K562 treated with DMSO at 1 percent for 48 hours (cell line): ENCODE data around the gene BMPR2. TPM values are rescaled to one million over a fixed set of nuclear protein-coding genes. Genes with fewer than 3 reads are reported as not detected.

ENCODE experiments used
- total RNA-seq: library from RNA; unstranded; fragments of 300-600 nt; gene quantifications from 2 replicates; pipeline ENCODE4 v1.2.3, GENCODE V29; 2022; ENCODE audit warnings: low replicate concordance; ENCODE audit errors: extremely low read depth

Gene BMPR2
- not detected in 2 replicates for total RNA-seq

DNA sequence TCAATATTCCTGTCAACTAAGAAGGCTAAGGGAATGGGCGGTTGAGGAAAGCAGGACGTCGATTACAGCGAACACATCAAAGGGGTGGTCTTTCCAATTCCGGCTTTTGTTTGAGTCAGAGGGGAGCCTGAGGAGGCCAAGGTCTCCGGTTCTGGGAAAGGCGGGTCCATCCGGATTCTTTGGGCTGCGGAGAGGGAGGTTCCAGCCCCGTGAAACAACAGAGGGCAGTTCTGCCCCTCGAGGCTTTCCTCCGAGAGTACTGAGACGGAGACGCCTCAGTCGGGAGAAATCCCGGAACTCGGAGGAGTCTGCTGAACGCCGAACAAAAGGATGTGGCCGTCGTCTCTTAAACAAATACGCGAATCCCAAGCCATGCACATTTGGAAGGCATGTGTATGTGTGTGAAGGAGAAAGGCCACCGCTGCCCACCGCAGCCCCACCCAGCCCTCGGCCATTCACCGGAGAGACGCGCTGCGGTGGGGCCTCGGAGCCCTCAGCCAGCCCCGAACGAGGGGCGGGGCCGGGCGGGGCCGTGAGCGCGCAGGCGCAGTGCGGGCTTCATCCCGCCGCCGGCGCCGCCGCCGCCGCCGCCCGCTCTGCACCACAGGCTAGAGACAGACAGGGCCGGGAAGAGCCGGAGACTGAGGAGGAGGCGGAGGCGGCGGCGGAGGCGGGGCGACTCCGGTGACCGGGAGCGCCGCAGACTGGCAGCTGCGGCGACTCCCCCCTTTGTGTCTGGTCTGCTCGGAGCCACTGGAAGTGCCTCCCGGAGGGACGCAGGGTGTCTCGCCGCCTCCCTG lies at the start of gene BMPR2:
BMPR2 (plus strand) TSS at position 719 of the 800 bp plus-strand sequence. CDS start 1,148 bp downstream, outside the sequence.

Other genes starting within 250 kb of the BMPR2 start
- not detected in 2 replicates for gene SUMO1, start 137.7 kb upstream of the BMPR2 start, total RNA-seq
- gene NOP58, start 110.6 kb upstream of the BMPR2 start, total RNA-seq, result 195 TPM in 1 of 2 replicates, not detected in the other